Omental fat pad (tissue), 4 donors: Measurements from ENCODE around the gene ENTPD6. TPM values are rescaled to one million over a fixed set of nuclear protein-coding genes. Genes with fewer than 3 reads are reported as not detected.
"Not testable (repeated sequence)": the region's sequence is repeated elsewhere in the genome, so short reads cannot be mapped to it uniquely, and the experiment has no call there.

ENCODE experiments used
- ATAC-seq: fragments of 150-250 bp; one replicate; pipeline ENCODE4 v1.9.1; 2016; ENCODE audit warnings: mild to moderate bottlenecking, moderate library complexity; ENCODE audit not compliant: low FRiP score
- DNase-seq: peaks from one replicate; pipeline ENCODE4 v3.0.0-alpha.2; 2019; ENCODE audit warnings: low spot score
- total RNA-seq, 4 donors: library from RNA; depleted of rRNA; stranded (reverse); fragments of >200 nt; gene quantifications; one replicate each; pipeline ENCODE4 v1.1.0, GENCODE V29; 2016
- TF ChIP-seq, protein P1 (sequence below), 3 donors: fragments of 450-650 bp; IDR thresholded peaks; one replicate each; pipeline ENCODE4 v1.5.1; 2016 to 2017; ENCODE audit warnings: antibody characterized with exemption in 3 of 3, mild to moderate bottlenecking in 3 of 3, moderate library complexity in 2 of 3

ENTPD6 gene
- total RNA-seq, 4 donors from 2014 or later, result 44.6 to 71.0 (median 60.0) TPM

DNA sequence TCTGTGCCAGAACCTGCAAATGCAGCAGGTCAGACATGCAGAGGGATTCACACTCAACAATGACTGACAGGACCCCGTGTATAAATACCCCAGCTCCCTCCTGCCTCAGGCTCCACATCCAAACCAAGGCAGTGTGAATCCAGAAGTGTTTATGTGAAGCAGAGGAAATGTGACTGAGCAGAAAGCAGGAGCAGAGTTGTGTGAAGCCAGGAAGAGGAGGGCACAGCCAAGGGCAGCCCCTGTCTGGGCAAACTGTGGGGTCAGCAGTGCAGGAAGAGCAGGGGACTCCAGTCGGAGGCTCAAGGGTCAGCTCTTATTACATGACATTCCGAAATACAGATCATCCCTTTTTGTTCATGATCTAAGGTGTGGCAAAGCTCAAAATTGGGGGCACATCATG, 19.3 kb upstream of the ENTPD6 start:
- DNase-seq, result no peak
- TF ChIP-seq, protein P1, sequence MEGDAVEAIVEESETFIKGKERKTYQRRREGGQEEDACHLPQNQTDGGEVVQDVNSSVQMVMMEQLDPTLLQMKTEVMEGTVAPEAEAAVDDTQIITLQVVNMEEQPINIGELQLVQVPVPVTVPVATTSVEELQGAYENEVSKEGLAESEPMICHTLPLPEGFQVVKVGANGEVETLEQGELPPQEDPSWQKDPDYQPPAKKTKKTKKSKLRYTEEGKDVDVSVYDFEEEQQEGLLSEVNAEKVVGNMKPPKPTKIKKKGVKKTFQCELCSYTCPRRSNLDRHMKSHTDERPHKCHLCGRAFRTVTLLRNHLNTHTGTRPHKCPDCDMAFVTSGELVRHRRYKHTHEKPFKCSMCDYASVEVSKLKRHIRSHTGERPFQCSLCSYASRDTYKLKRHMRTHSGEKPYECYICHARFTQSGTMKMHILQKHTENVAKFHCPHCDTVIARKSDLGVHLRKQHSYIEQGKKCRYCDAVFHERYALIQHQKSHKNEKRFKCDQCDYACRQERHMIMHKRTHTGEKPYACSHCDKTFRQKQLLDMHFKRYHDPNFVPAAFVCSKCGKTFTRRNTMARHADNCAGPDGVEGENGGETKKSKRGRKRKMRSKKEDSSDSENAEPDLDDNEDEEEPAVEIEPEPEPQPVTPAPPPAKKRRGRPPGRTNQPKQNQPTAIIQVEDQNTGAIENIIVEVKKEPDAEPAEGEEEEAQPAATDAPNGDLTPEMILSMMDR (IDR thresholded peaks at IDR 0.05), result no peak
- no peak for ATAC-seq

DNA sequence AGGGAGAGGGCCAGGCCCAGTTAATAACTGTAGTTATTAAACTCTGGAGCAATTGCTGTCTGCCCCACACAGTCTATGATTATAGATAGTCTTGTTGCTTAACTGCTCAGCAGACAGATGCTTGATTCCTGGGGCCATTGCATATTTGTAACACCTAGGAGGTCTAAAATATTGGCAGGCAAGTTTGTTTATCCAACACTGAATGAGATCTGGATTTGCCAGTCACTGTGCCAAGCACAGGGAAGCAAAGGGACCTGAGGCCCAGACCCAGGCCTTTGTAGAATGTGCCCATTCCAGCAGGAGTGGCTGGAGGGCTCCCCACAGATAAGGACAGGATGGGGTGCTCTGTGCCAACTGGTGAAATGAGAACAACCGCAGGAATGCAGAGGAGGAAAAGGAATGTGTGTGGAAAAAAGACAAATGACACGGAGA, 17.6 kb upstream of the ENTPD6 start:
- TF ChIP-seq, protein P1 (IDR thresholded peaks at IDR 0.05), result no peak
- peak; percentile 77 for ATAC-seq
- no peak for DNase-seq

DNA sequence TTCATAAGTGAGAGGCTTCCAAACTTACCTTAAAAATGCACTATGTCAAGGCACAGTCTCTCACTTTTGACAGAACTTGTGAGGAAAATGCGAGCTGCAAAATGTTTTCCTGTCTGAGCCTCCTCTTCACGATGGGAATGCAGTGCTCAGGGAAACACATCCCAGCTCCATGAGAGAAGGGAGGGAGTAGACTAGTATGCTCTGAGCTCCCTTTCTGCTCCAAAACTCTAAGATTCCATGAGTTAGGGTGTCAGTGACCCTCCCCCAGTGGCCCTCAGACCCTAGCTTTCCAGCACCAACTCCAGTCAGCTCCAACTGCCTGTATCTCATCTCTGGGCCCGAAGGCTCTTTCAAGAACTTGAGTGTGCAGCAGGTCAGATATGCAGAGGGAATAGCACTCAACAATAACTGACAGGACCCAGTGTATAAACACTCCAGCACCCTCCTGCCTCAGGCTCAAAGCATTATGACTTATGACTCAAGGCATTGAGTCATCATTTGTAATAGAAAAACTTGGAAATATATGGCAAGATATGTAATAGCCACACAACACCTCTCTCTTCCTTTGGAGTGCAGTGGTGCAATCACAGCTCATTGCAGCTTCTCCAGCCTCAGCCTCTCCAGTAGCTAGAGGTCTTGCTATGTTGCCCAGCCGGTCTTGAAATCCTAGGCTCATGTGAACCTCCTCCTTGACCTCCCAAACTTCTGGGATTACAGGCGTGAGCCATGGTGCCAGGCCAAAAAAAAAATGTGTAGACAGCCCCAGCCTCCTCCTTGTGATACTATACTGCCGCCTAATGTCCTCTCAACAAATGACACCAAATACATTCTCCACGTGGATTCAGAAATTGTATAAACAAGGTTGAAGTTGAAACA, 16.7 kb upstream of the ENTPD6 start:
- no peak for DNase-seq
- ATAC-seq, result peak; percentile 96
- TF ChIP-seq, protein P1 (IDR thresholded peaks at IDR 0.05), result no peak

DNA sequence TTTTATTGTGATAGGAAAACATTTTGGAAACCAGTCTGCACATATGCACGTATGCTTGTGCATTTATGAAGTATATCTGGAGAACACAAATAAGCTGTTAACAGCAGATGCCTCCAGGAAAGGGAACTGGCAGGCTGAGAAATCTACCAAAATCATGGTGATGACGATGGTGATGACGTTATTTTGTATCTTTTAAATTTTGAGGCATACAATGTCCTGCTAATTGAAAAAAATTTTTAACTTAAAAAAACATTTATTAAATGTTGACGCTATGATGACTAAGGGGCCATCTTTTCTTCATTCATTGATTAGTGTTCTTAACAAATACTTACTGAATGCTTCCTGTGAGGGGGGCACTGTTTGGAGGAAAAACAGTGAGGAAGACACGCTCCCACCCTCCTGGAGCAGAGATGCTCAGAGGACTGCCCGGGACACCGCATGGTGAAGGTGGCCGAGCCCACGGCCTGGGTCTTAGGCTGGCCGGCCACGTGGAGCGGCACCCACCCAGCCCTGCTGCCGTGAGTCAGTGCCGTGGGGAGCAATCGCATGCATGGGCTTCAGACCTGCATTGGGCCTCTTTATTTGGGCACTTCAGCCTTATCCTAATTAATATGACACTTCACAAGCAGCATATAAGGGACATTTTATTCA, 15.9 kb upstream of the ENTPD6 start:
- DNase-seq (no peak), ATAC-seq (no peak)
- TF ChIP-seq, protein P1 (IDR thresholded peaks at IDR 0.05), result no peak

DNA sequence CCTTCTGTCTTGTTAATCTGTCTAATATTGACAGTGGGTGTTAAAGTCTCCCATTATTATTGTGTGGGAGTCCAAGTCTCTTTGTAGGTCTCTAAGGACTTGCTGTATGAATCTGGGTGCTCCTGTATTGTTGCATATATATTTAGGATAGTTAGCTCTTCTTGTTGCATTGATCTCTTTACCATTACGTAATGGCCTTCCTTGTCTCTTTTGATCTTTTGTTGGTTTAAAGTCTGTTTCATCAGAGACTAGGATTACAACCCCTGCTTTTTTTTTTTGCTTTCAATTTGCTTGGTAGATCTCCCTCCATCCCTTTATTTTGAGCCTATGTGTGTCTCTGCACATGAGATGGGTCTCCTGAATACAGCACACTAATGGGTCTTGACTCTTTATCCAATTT, 11.1 kb upstream of the ENTPD6 start:
- DNase-seq, ATAC-seq: not testable (repeated sequence)

DNA sequence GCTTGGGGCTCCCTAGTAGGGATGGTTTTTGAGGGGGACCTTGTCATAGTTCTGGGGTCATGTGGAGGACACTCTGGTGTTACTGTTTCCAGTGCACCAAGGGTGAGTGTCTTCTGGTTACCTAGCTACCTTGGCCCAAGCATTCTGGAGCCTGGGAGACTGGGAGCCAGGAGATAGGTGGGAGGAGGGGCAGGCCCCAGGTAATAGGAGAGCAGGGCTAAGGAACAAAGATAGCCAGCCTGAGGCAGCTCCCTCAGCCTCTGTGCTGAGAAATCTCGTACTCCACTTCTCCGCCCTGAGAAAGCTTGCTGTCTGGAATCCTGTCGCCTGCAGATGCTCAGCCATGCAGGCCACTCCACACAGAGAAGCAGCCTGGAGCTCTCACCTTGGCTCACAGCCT, 8.3 kb upstream of the ENTPD6 start:
- no peak for ATAC-seq
- TF ChIP-seq, protein P1 (IDR thresholded peaks at IDR 0.05), result no peak

DNA sequence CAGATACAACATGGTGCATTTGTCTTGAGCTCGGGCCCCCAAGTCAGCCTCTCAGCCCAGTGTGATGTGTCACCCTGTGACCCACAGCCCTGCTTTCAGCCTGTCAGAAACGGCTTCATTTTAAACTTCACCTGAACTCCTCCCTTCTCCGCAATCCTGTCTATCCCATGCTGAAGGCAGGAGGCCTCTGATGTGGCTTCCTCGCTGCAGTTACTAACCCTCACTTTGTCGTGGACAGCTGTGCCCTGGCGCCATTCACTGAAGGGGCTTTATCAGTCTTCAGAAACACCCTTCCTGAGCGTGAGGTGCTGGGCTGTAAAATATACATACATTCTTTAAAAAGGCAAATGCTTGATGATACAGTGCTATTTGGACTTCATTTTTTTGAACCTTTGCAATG, 7.9 kb upstream of the ENTPD6 start:
- TF ChIP-seq, protein P1 (IDR thresholded peaks at IDR 0.05), result no peak
- ATAC-seq, result no peak

More for the DNA sequence above, 8.3 kb upstream of the ENTPD6 start:
- no peak for DNase-seq

More for the DNA sequence above, 7.9 kb upstream of the ENTPD6 start:
- DNase-seq, result no peak
